Mesothelial cell of epicardium (in vitro differentiated cells): ENCODE results near the gene LGALS4. TPM values are rescaled to one million over a fixed set of nuclear protein-coding genes. Genes with fewer than 3 reads are reported as not detected.
A peak's percentile ranks its signal among the peaks of the same experiment; 100 is the strongest.
"Not testable (repeated sequence)": the region's sequence is repeated elsewhere in the genome, so short reads cannot be mapped to it uniquely, and the experiment has no call there.

Experiments used
- DNase-seq, 2 experiments: peaks; one replicate each; pipeline ENCODE4 v3.0.0; 2021; ENCODE audit warnings: low spot score in 2 of 2; ENCODE audit not compliant: unreplicated experiment in 2 of 2
- H3K27ac Mint-ChIP-seq: 2 replicates; pipeline ENCODE4 v1.8.0; 2021; ENCODE audit warnings: mixed read lengths
- H3K27me3 Mint-ChIP-seq: 2 replicates; pipeline ENCODE4 v1.8.0; 2021; ENCODE audit warnings: low read depth, mixed read lengths
- H3K36me3 Mint-ChIP-seq: 2 replicates; pipeline ENCODE4 v1.8.0; 2021; ENCODE audit warnings: mixed read lengths
- H3K4me1 Mint-ChIP-seq: 2 replicates; pipeline ENCODE4 v1.8.0; 2021; ENCODE audit warnings: mixed read lengths
- H3K4me3 Mint-ChIP-seq: 2 replicates; pipeline ENCODE4 v1.8.0; 2021; ENCODE audit warnings: mild to moderate bottlenecking, moderate library complexity, mixed read lengths
- H3K9me3 Mint-ChIP-seq: 2 replicates; pipeline ENCODE4 v1.8.0; 2021; ENCODE audit warnings: mixed read lengths
- CTCF ChIP-seq: fragments of 200-600 bp; sonication (generic); IDR thresholded peaks from one replicate; pipeline ENCODE4 v1.5.0; 2021; ENCODE audit warnings: antibody characterized with exemption; ENCODE audit not compliant: unreplicated experiment
- total RNA-seq: library from RNA; stranded (reverse); gene quantifications from 3 replicates; pipeline ENCODE4 v1.2.1, GENCODE V29; 2021

The LGALS4 gene
- 1.4 to 3.0 TPM (median 1.6 TPM) in 3 replicates for total RNA-seq

DNA sequence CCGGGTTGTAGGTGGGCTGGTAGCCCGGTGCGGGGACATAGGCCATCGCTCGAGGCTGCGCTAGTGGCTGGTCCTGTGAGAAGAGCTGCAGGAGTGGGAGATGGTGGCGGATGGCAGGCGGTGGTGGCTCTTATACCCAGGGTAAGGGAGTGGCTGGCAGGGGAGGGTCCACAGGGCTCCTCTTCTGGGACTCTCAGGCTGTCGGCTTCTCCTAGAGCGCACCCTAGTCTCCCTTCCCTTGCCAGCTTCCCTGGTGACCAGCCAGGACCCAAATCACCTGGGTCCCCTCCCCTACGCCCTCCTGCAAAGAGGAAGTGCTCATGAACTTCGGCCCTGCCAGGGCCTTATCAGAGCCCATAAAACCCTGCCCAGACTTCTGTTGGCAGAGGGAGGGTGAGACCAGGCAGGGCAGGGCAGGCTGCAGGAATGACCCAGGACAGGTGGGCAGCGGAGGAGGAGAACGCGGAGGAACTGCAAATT is at the start of gene LGALS4:
LGALS4 (minus strand) TSS at position 105 of the 480 bp plus-strand sequence; CDS start at position 46, 59 bp downstream.
- no peaks in the 10 kb centered on the region for H3K4me1 Mint-ChIP-seq

GRCh38 chr19:38861368-38861767 is 48.6 kb upstream of the LGALS4 start:
- Mint-ChIP-seq H3K27ac (no peak overlapping the region), H3K4me3 (no peak overlapping the region), H3K27me3 (peaks cover 22% of the 10 kb centered on the region), H3K9me3 (peaks cover 3% of the 10 kb centered on the region), H3K4me1 (peaks cover 28% of the 10 kb centered on the region), H3K36me3 (peaks cover 3% of the 10 kb centered on the region)
- no peak for DNase-seq
- TF ChIP-seq CTCF, result no peak

More for the DNA sequence above, at the start of gene LGALS4:
- Mint-ChIP-seq H3K27me3 (no peaks in the 10 kb centered on the region), H3K9me3 (no peaks in the 10 kb centered on the region), H3K36me3 (peaks cover 20% of the 10 kb centered on the region), H3K4me3 (no peak within 1 kb of the TSS), H3K27ac (no peak within 1 kb of the TSS)
- no peak for TF ChIP-seq CTCF
- DNase-seq, result no peak

DNA sequence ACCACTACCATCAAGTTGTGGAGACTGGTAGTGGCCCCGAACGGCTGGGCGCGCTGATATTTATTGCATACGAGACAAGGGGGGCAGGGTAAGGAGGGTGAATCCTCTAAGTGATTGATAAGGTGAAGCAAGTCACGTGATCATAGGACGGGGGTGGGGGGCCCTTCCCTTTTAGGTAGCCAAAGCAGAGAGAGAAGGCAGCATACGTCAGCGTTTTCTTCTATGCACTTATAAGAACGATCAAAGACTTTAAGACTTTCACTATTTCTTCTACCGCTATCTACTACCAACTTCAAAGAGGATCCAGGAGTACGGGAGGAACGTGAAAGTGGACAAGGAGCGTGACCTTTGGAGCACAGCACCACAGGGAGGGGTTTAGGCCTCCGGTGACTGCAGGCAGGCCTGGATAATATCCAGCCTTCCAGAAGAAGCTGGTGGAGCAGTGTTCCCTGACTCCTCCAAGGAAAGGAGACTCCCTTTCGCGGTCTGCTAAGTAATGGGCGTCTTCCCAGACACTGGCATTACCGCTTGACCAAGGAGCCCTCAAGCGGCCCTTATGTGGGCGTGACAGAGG is 47.0 kb upstream of the LGALS4 start:
- Mint-ChIP-seq H3K4me1 (peaks cover 28% of the 10 kb centered on the region), H3K4me3 (peak overlapping the region; percentile 49), H3K27ac (peak overlapping the region; percentile 39)
- not testable (repeated sequence) for DNase-seq, H3K36me3 Mint-ChIP-seq, H3K27me3 Mint-ChIP-seq, H3K9me3 Mint-ChIP-seq

DNA sequence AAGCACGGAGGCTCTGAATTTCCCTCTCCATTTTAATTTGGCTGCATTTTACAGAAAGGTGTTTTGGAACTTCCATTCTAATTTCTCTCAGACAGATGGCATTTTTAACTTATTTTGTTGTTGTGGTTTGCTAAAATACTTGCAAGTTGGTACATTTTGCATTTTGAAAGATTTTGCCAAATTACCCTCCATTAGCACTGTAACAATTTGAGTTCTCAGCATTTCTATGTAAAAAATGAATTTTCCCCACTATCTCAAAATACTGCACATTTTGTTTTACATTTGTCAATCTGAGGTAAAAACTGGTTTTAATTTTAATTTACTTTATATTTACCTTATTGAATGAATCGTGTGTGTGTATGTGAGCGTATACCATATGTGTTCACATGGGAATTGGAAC is 44.1 kb upstream of the LGALS4 start:
- H3K27ac Mint-ChIP-seq, result no peak overlapping the region
- peaks cover 3% of the 10 kb centered on the region for H3K9me3 Mint-ChIP-seq
- H3K4me3 Mint-ChIP-seq, result no peak overlapping the region
- H3K4me1 Mint-ChIP-seq, result peaks cover 25% of the 10 kb centered on the region
- H3K36me3 Mint-ChIP-seq, result peaks cover 3% of the 10 kb centered on the region
- H3K27me3 Mint-ChIP-seq, result no peaks in the 10 kb centered on the region
- DNase-seq, result no peak
- TF ChIP-seq CTCF, result no peak

DNA sequence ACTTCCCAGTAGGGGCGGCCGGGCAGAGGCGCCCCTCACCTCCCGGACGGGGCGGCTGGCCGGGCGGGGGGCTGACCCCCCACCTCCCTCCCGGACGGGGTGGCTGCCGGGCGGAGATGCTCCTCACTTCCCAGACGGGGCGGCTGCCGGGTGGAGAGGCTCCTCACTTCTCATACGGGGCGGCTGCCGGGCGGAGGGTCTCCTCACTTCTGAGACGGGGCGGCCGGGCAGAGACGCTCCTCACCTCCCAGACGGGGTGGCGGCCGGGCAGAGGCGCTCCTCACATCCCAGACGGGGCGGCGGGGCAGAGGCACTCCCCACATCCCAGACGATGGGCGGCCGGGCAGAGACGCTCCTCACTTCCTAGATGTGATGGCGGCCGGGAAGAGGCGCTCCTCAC is 43.0 kb upstream of the LGALS4 start:
- H3K27ac Mint-ChIP-seq, H3K36me3 Mint-ChIP-seq: not testable (repeated sequence)

DNA sequence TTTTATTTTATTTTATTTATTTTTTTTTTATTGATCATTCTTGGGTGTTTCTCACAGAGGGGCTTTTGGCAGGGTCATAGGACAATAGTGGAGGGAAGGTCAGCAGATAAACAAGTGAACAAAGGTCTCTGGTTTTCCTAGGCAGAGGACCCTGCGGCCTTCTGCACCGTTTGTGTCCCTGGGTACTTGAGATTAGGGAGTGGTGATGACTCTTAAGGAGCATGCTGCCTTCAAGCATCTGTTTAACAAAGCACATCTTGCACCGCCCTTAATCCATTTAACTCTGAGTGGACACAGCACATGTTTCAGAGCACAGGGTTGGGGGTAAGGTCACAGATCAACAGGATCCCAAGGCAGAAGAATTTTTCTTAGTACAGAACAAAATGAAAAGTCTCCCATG is 42.2 kb upstream of the LGALS4 start:
- DNase-seq, H3K27me3 Mint-ChIP-seq, H3K36me3 Mint-ChIP-seq, H3K9me3 Mint-ChIP-seq, H3K4me3 Mint-ChIP-seq, H3K27ac Mint-ChIP-seq: not testable (repeated sequence)
- peaks cover 32% of the 10 kb centered on the region for H3K4me1 Mint-ChIP-seq

More for the DNA sequence above, 43.0 kb upstream of the LGALS4 start:
- H3K4me3 Mint-ChIP-seq, H3K9me3 Mint-ChIP-seq, DNase-seq, H3K27me3 Mint-ChIP-seq: not testable (repeated sequence)
- peaks cover 33% of the 10 kb centered on the region for H3K4me1 Mint-ChIP-seq

DNA sequence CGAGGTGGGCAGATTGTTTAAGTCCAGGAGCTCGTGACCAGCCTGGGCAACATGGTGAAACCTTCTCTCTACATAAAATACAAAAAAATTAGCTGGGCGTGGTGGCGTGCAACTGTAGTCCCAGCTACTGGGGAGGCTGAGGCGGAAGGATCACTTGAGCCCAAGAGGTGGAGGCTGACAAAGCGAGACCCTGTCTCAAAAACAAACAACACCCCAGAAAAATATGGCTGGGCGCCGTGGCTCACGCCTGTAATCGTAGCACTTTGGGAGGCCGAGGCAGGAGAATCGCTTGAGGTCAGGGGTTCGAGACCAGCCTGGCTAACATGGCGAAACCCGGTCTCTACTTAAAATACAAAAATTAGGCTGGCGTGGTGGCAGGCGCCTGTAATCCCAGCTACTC is 40.5 kb upstream of the LGALS4 start:
- Mint-ChIP-seq H3K4me1 (peaks cover 31% of the 10 kb centered on the region), H3K9me3 (peaks cover 3% of the 10 kb centered on the region), H3K27ac (peak overlapping the region; percentile 97), H3K4me3 (peak overlapping the region; percentile 84), H3K36me3 (peaks cover 3% of the 10 kb centered on the region), H3K27me3 (no peaks in the 10 kb centered on the region)
- TF ChIP-seq CTCF, result no peak
- no peak for DNase-seq
